HepG2 (cell line): Measurements from ENCODE around the gene PSMB10. TPM values are rescaled to one million over a fixed set of nuclear protein-coding genes. Genes with fewer than 3 reads are reported as not detected.

Experiments
- BRF2 ChIP-seq: sonication (generic); formaldehyde crosslinking; IDR thresholded peaks from 2 replicates; pipeline ENCODE4 v1.8.1; 2022; ENCODE audit warnings: mild to moderate bottlenecking, missing genetic modification reagents
- HHEX ChIP-seq: IDR thresholded peaks from 2 replicates; pipeline ENCODE4 v1.6.1; 2016; ENCODE audit warnings: control low read depth
- HMGXB4 ChIP-seq, 2 experiments: sonication (generic) in 1 of 2; formaldehyde crosslinking in 1 of 2; IDR thresholded peaks; 2 replicates each; pipeline versions ENCODE4 v1.4.0 to v1.6.1; 2018 to 2020; ENCODE audit warnings: missing genetic modification reagents in 2 of 2, borderline replicate concordance in 1 of 2, low read depth in 1 of 2, mild to moderate bottlenecking in 1 of 2, missing biosample characterization in 1 of 2
- IRF2 ChIP-seq: IDR thresholded peaks from 2 replicates; pipeline ENCODE4 v1.6.1; 2018; ENCODE audit warnings: missing genetic modification reagents, missing compliant biosample characterization
- KAT7 ChIP-seq: IDR thresholded peaks from 2 replicates; pipeline ENCODE4 v1.6.1; 2018; ENCODE audit warnings: borderline replicate concordance, missing compliant biosample characterization
- KLF15 ChIP-seq: sonication (generic); formaldehyde crosslinking; IDR thresholded peaks from 2 replicates; pipeline ENCODE4 v1.8.1; 2023; ENCODE audit warnings: borderline replicate concordance, mild to moderate bottlenecking, inconsistent platforms, missing genetic modification reagents, mixed read lengths
- MBNL3 ChIP-seq: fragments of 250-450 bp; sonication (Bioruptor Pico); conservative IDR thresholded peaks from 2 replicates; pipeline ENCODE4 v1.8.0; 2022; ENCODE audit warnings: mild to moderate bottlenecking, inconsistent platforms
- MXD3 ChIP-seq: IDR thresholded peaks from 2 replicates; pipeline ENCODE4 v1.6.1; 2016; ENCODE audit warnings: mild to moderate bottlenecking, missing biosample characterization, missing genetic modification reagents
- SP140L ChIP-seq: sonication (generic); formaldehyde crosslinking; IDR thresholded peaks from 2 replicates; pipeline ENCODE4 v1.4.0; 2020; ENCODE audit warnings: missing genetic modification reagents, borderline replicate concordance
- ZBTB40 ChIP-seq, 2 experiments: fragments of 450-650 bp in 1 of 2; sonication (generic) in 1 of 2; formaldehyde crosslinking in 1 of 2; IDR thresholded peaks; 2 replicates each; pipeline versions ENCODE4 v1.6.1 to v1.8.0; 2016 to 2022; ENCODE audit warnings: antibody characterized with exemption in 1 of 2, mild to moderate bottlenecking in 1 of 2, missing genetic modification reagents in 1 of 2
- ZNF282 ChIP-seq: fragments of 450-650 bp; IDR thresholded peaks from 2 replicates; pipeline ENCODE4 v1.6.1; 2018; ENCODE audit not compliant: partially characterized antibody
- ZNF468 ChIP-seq: sonication (generic); formaldehyde crosslinking; IDR thresholded peaks from 2 replicates; pipeline ENCODE4 v1.8.0; 2022; ENCODE audit warnings: mild to moderate bottlenecking, moderate library complexity, missing genetic modification reagents
- ZNF644 ChIP-seq: IDR thresholded peaks from 2 replicates; pipeline ENCODE4 v1.6.1; 2016; ENCODE audit warnings: low read depth
- ZNF816 ChIP-seq: sonication (generic); formaldehyde crosslinking; IDR thresholded peaks from 2 replicates; pipeline ENCODE4 v1.8.0; 2022; ENCODE audit warnings: missing genetic modification reagents, mild to moderate bottlenecking, borderline replicate concordance
- ZNF883 ChIP-seq: sonication (generic); formaldehyde crosslinking; IDR thresholded peaks from 2 replicates; pipeline ENCODE4 v1.5.1; 2020; ENCODE audit warnings: mild to moderate bottlenecking, missing genetic modification reagents; ENCODE audit errors: not compliant biosample characterization
- polyA plus RNA-seq, 8 experiments: library from polyadenylated mRNA; depleted of rRNA in 3 of 8; stranded (reverse) in 7 of 8; unstranded in 1 of 8; fragments of >200 nt; fragmentation: Illumina TruSeq in 4 of 8; extraction: Trizol in 4 of 8; gene quantifications; 2 replicates each; pipeline versions ENCODE4 v1.2.1 to v1.2.3, GENCODE V29; 2011 to 2016; ENCODE audit warnings: low read depth in 4 of 8, missing spikeins in 1 of 8, mixed read lengths in 1 of 8; ENCODE audit not compliant: insufficient read depth in 1 of 8
- total RNA-seq, 5 experiments: library from RNA; depleted of rRNA; stranded (reverse); fragments of >200 nt; fragmentation: Illumina TruSeq; extraction: Trizol; gene quantifications; 2 replicates each; pipeline ENCODE4 v1.2.3, GENCODE V29; 2016; ENCODE audit warnings: low read depth in 1 of 5

PSMB10 gene
- total and polyA plus RNA-seq, 2 of the 13 experiments (the other 11 are each of a cell fraction or from before 2014, with no cell fraction given) = 12.7 to 65.9 TPM

- TF ChIP-seq HMGXB4 (CRISPR knock-in tag; IDR thresholded peaks at IDR 0.05; ENCODE audit: borderline replicate concordance in 1 of 2, low read depth in 1 of 2) (peak; percentile 49 to 74; a peak in 2 of 4 replicates), ZNF644 (CRISPR knock-in tag) (no peak), ZBTB40 (IDR thresholded peaks at IDR 0.05) (no peak), ZBTB40 (CRISPR knock-in tag; IDR thresholded peaks at IDR 0.05) (peak; percentile 43; the same call in 1 of the 2 replicates), KAT7 (peak; percentile 93), BRF2 (CRISPR knock-in tag) (peak; percentile 90; the same call in 1 of the 2 replicates), IRF2 (CRISPR knock-in tag) (peak; percentile 83; the same call in 1 of the 2 replicates), ZNF883 (CRISPR knock-in tag) (peak; percentile 82), KLF15 (CRISPR knock-in tag) (no peak), HHEX (CRISPR knock-in tag) (no peak), SP140L (CRISPR knock-in tag) (no peak), ZNF282 (no peak), ZNF816 (peak; percentile 77; the same call in 1 of the 2 replicates), MXD3 (CRISPR knock-in tag) (peak; percentile 65; the same call in 1 of the 2 replicates), ZNF468 (CRISPR knock-in tag) (no peak), MBNL3 (CRISPR knock-in tag) (no peak)
Measured at GRCh38 chr16:67968400-67969253, 32.0 kb upstream of the PSMB10 start, which contains the start of gene SLC12A4 (continued).
